NK-92 treated with Interleukin-12 subunit alpha and Interleukin-12 subunit beta, amount 100 ng/mL, for 24 hours (cell line): ENCODE measurements around the gene GALNT17.
"Not testable (repeated sequence)": the region's sequence is repeated elsewhere in the genome, so short reads cannot be mapped to it uniquely, and the experiment has no call there.

Source experiments
- DNase-seq: peaks from one replicate; lab custom pipeline; 2025; lab: John Stamatoyannopoulos, UW

The GALNT17 gene

DNA sequence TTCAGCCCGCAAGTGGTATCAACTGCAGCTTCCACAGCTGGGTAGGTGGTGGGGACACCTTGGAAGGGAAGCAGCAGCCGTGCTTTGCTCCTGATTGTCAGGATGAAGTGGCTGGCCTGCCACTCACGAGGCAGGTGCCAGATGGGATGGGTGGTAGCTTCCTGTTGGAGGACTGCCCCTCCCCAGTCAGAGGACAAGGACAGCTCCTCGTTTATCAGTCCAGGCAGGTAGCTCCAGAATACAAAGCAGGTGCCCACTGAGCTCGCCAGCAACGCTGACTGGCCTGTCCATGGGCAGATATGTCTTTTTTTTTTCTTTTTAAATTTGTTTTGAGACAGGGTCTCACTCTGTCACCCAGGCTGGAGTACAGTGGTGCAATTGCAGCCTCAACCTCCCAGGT, 431.3 kb downstream of the GALNT17 start:
- no peak for DNase-seq

DNA sequence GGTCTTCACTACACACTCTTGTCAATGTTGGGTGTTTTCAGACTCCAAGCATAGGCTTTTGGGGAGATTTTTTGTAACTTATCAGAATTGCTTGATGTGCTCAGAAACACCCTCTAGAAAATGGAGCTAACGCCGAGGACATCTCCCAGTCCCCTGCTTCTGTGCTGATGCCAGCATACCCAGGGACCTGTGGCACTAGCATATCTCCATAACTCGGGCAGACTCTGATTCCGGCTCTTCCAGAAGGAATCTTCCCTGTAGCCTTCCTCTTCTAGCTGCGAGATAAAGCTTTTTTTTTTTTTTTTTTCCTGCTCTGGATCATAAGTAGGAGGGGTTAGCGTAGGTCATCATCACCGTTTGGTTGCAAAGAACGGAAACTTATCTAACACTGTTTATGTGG, 434.4 kb downstream of the GALNT17 start:
- no peak for DNase-seq

DNA sequence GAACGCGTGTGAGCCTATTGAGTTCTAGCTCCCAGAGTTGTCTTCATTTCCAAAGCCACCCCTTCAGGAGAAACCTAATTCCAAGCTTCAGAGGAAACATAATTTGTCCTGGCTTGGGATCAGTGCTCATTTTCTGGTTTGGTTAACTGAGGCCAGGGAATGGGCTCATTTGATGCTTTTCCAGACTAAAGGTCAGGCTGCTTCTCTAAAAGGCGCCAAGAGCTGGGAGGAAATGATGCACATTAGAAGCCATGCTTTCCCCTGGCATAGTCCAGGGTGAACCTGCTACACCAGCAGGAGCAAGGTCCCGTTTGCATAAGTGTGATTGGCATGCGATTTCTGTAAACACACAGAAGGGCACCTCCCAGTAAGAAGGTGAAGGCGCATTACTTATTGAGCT, 435.0 kb downstream of the GALNT17 start:
- no peak for DNase-seq

DNA sequence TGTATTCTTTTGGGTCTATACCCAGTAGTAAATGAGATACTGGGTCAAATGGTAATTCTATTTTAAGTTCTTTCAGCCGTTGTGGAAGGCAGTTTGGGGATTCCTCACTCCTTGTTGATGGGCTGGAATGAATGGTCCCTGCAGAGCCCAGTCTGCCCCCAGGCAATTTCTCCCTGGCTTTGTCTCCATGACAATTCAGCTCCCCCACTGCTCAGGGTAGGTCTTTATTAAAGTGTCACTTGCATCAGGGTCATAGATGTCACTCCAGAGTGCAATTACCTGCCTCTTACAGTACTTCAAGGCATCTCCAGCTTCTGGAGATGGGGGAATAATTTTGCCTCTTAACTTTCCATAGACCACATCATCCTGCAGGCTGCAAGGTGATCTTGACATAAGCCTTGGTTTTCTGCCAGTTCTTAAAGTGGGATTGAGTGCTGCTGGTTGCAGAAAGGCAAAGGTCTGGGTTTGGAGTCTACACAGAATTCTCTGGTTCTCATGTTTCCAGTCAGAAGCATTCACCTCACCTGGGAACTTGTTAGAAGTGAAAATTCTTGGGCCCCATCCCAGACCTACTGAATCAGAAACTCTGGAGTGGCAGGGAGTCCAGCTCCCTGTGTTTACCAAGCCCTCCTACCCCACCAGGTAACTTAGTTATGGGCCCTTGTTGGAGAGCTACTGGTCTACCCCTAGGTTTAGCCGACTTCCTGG, 442.4 kb downstream of the GALNT17 start:
- DNase-seq: no peak

DNA sequence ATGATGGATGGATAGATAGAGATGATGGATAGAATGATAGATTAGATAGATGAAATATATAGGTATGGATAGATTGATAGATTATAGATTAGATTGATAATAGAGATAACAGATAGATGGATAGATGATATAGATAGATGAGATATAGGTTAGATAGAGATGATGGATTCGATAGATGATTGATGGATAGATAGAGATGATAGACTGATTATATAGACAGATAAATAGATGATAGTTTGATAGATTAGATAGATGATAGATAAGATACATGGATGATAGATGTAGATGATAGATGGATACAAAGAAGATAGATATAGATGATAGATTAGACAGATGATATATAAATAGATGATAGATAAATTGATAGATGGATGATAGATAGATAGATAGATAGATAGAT, 448.1 kb downstream of the GALNT17 start:
- no peak for DNase-seq

DNA sequence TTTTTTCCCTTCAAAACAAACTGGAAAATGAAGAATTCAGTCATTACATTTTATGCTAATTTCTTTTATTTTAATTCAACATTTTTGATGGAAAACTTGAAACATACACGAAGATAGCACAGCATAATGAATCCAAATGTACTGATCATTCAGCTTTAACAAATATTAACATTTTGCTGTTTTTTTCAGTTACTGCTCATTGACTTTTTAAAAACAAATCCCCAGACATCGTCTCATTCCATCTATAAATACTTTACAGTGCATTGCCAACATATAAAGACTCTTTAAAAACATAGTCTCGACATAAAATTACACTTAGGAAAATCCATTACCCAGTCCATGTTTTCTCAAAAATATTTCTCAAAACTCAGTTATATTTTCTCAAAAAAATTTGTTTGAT, 452.3 kb downstream of the GALNT17 start:
- no peak for DNase-seq

DNA sequence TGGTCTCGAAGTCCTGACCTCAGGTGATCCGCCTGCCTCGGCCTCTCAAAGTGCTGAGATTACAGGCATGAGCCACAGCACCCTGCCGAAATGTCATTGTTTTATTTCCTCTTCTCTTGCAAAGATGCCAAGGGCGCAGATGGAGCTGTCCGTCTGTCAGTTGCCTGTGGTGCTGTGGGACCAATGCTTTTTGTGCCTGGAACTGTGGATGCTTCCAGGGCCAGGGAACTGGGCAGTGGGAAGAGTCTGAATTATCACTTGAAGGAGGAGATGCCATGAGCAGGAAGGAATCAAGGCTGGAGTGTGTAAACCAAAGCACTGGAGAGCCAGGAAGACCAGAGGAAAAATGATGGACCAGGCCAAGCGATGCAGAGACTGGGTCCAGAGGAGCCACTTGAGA, 459.9 kb downstream of the GALNT17 start:
- DNase-seq: no peak

DNA sequence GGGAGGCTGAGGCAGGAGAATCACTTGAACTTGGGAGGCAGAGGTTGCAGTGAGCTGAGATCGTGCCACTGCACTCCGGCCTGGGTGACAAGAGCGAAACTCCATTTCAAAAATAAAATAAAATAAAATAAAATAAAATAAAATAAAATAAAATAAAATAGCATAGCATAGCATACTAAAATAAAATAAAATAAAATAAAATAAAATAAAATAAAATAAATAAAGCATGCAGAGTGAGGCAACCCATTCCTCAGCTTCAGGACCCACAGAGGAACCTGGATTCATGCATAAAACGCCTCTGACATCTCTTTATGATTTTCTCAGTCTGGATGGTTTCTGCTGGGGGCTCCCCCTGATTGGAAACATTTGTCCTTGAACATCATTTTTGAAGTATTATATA, 460.4 kb downstream of the GALNT17 start:
- DNase-seq: not testable (repeated sequence)

DNA sequence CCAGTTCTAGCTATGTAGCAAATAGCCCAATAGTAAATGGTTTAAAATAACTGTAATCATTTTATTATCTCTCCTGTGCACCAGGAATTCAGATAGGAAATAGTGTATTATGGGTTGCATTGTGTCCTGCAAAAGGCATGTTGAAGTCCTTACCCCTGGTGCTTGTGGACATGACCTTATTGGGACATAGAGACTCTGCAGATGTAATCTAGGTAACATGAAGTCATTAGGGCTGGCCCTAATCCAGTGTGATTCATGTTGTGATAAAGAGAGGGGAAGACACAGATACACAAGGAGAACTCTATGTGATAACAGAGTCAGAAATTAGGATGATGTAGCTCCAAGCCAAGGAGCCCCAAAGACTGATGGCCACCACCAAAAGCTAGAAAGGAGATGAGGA, 462.8 kb downstream of the GALNT17 start:
- DNase-seq: no peak

DNA sequence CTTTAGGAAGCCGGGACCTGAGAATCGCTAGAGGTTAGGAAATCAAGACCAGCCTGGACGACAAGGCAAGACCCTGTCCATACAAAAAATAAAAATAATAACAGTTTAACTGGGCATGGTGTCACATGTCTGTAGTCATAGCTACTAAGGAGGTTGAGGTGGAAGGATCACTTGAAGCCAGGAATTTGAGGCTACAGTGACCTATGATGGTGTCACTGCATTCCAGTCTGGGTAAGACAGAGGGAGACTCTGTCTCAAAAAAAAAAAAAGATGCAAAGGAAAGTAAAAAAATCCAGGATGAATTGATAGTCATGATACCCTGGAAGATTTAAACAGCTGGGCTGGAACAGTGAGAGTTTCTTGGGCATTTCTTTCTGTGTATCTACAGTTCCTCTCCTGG, 463.2 kb downstream of the GALNT17 start:
- DNase-seq: no peak

DNA sequence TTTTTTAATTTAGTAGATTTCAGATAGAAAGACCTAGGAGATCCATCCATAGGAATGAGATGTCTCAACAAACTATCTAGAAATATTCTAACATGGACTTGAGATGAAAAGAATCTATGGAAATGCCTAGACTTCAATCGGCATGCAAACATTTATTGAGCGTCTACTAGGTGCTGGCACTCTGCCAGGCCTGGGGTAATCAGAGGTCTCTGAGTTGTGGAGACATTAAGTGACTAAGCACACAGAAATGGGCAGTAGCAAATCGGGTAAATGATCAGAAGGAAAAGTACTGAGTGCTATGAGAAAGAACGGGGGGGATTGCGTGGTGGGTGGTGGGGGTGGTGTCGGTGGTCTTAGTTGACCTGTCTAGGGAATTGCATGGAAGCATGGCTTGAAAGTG, 466.6 kb downstream of the GALNT17 start:
- DNase-seq: no peak

DNA sequence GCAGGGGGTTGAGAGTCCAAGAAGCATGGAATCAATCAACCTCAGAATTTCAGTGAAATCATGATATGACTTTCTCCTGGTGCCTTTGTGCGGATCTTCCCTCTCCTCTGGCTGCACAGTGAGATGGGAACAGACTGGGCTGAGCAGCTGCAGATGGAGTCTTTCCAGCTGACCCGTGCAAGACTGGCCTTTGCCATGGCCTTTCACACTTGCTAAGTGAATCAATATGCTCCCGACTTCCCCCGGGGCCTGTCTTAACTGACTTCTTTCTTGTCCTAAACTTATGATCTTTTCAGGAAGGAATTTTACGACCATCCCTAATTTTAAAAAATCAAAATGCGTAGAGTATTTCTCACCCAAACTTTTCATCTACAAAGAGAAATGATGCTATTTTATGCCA, 469.9 kb downstream of the GALNT17 start:
- DNase-seq: no peak

DNA sequence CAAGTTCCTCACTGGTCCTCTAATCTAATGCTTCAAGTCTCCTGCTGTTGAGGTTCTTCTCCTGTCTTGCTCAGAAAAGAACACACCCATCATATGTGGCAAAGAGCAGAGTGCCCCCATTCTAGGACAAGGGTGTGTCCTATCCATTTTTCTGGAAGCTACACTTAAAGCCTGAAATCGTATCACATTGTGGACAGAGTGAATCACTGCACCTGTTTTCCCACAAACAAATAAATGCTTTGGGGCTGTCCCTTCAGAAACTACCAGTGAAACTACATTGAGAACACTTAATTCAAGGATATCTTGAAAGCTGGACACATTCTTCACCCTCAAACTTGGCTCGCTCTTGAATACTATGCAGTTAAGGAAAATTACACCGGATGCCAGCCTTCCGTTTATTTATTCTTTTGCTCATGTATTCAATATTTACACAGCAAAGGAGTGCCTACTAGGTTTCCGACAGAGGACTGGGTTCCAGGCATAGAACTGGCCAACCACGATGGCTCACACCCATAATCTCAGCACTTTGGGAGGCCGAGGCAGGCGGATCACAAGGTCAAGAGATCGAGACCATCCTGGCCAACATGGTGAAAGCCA, 473.0 kb downstream of the GALNT17 start:
- no peak for DNase-seq

DNA sequence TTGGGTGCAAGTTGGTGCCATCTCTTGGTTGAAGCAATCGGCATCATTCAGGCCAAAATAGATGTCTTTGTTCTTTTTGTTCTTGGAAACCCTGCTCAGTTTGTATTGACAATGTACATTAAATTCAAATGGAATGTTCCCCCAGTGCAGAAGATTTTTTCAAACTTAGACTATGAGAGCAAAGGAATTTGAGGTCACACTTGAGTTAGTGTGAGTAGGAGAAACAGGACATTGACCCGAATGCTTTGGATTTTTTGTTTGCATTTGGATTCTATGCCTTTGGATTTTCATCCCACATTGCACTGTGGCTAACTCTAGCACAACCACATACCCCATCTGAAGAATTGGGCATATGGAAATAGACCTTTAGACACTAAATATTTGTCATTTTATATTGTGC, 480.0 kb downstream of the GALNT17 start:
- DNase-seq: no peak

DNA sequence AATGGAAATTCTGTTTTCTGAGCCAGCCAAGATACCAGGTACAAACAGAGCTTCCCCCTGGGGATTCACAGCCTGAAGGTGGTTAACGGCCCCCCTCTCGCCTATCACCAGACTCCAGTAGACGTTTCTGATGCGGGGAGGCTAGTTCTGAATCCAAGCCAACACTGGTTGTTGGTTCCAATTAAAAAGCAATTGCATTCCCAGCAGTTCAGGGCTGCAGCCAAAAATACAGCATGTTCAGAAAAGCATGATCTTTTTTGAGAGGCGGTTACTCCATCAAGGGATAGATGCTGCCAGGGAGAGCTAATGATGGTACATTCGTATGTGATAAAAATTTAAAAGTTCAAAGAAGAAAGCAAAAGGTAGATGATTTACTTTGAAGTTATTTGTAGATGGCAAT, 481.0 kb downstream of the GALNT17 start:
- no peak for DNase-seq

DNA sequence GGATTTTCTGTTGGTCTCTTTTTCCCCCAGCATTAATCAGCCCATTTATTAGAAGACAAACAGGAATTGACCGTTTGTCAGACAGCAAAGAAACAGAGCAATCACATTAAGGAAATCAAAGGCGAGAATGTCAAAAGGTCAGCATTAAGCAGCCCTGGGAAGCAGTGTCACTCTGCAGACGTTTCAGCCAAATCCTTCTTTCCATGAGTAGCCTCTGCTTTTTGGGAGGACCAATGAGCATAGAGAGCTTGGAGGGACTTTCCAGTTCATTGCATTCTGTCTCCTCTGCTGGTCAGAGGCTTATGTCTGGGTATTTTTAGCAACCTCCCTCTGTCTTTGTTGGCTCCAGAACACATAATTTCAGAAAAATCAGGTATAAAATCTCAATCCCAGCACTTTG, 481.4 kb downstream of the GALNT17 start:
- no peak for DNase-seq

DNA sequence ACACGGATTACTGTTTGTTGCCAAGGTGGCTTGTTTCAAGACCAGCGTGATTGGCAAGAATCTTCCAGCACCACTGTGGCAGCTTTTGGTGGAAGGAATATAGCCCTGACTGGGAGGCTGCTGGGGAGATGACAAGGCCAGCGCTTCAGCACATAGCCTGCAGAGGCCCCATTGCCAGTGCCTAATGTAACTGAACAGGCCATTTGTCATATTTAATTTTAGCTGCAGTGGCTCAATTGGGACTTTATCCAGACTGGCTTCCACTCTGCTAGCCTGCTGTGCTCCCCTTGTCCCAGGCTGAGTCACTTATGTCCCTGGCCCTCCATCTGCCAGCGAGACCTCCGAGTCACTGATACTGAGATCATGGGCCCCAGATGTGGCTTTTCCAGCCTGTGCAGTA, 483.1 kb downstream of the GALNT17 start:
- no peak for DNase-seq

DNA sequence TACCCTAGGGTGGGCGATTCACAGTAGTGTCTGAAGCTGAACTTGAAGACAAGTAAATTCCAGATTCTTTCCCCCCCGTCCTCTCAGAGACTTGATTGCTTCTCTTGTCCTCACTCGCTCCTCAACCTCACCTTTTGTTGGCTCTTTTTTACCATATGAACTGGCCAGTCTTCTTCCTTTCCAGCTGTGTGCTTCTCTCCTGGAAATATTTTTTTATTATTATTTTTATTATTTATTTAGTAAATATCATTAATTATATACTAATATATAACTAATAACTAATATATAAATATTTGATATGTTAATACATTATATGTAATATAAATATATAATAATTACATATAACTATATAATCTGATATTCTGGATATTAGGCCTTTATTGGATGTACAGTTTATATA, 484.3 kb downstream of the GALNT17 start:
- DNase-seq: no peak

DNA sequence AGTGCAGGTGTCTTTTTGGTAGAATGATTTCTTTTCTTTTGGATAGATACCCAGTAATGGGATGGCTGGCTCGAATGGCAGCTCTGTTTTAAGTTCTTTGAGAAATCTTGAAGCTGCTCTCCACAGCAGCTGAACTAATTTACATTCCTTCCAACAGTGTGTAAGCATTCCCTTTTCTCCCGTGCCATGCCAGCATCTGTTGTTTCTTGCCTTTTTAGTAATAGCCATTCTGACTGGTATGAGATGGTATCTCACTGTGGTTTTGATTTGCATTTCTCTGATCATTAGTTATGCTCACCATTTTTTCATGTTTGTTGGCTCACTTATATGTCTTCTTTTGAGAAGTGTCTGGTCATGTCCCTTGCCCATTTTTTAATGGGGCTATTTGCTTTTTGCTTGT, 486.3 kb downstream of the GALNT17 start:
- DNase-seq: no peak

DNA sequence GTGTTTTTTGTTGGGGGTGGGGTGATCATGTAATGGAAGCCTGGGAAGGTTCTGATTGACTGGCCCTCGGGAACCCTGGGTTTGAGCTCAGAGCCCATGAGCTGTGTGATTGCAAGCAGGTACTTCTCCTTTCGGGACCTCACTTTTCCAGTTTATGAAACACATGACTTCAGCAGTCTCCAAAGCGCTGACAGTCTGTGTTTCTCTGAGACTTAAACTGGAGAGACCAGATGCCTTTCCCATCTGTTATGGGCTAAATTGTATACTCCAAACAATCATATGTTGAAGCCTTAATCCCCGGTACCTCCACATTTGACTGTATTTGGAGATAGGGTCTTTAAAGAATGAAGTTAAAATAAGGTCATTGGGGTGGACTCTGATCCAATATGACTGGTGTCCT, 493.6 kb downstream of the GALNT17 start:
- DNase-seq: no peak

DNA sequence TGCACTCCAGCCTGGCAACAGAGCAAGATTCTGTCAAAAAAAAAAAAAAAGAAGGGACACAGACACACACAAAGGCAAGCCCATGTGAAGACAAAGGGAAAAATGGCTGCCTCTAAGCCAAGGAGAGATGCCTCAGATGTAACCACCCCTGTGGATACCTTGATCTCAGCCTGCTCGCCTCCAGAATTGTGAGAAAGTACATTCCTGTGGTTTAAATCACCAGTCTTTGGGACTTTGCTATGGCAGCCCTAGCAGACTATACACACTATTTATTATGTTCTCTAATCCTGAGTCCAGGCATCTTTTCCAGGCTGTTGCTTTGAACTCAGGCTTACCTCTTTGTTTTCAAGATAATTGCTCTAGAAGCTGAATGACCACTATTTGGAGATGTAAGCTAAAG, 494.3 kb downstream of the GALNT17 start:
- no peak for DNase-seq

DNA sequence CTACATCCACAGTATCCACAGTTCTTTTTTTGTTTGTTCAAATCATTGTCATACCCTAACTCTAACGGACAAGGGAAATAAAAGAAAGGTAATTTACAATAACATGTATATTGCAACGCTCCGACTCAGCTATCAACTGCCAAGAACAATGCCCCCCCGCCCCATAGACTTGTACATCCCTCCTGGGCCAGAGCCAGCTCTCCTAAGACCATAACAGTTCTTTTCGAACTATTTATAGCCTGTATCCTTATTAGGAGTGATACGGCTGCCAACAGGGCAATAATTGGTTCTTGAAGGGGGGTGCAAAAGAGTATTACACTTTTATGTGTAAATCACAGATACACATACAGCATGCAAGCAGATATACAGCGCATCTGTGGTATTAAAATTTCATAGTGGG, 495.7 kb downstream of the GALNT17 start:
- no peak for DNase-seq

DNA sequence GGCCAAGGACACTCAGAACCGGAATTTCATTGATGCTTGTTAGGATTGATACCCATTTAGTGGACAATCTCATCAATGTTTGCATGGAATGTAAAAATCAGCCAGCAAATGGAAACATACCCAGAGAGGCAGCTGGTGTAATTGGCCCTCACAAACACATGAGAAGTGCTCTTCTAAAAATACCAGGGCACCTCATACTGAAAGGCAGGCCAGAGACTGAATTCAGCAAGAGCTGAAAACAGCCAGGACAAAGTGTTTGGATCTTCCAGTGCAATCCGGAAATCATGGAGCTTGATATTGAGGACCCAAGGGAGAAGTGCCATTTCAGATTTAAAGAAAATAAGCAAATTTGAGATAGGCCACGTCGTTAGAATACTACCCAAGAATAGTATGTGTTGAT, 498.6 kb downstream of the GALNT17 start:
- no peak for DNase-seq

DNA sequence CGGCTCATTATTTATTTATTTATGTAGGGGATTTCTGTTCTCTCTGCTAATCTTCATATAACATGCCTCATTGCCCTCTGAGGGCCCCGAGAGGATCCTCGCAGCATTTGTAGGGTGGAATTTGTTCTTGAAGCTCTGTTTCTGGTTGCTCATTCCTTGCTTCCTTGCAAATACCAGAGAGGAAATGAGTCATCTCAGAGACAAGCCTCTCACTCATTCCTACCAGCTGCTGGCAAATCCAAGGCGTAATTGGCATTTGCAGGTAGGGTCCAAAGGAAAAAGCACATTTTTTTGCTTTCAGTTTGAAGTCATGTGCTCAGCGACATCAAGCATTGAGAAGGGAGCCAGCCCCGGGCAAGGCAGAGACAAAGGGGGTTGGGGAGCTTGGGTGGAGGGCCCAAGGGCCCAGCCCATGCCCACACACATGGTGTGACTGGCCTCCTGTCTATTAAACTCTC, 501.6 kb downstream of the GALNT17 start:
- no peak for DNase-seq
